OCI-LY7 (cell line): Measurements from ENCODE around the gene CD2BP2. TPM values are rescaled to one million over a fixed set of nuclear protein-coding genes. Genes with fewer than 3 reads are reported as not detected.
A peak's percentile ranks its signal among the peaks of the same experiment; 100 is the strongest.

Experiments
- BruUV-seq: library from RNA; stranded (reverse); fragments of 400-500 nt; replicated peaks from 2 replicates; lab custom pipeline; 2021; lab: Mats Ljungman, UMichigan
- CTCF ChIA-PET: fragments of 300-600 bp; sonication (Branson Sonifier 250); formaldehyde crosslinking; loops from one replicate; lab custom pipeline; 2022; ENCODE audit warnings: antibody characterized with exemption; ENCODE audit not compliant: unreplicated experiment; lab: Charles Lee
- POLR2A ChIA-PET: fragments of 300-600 bp; sonication (Branson Sonifier 250); formaldehyde crosslinking; loops from one replicate; lab custom pipeline; 2022; ENCODE audit warnings: antibody characterized with exemption; lab: Charles Lee
- DNase-seq: peaks from one replicate; pipeline ENCODE4 v3.0.0-alpha.2; 2015; ENCODE audit warnings: low spot score
- H2AFZ ChIP-seq: fragments of 200-600 bp; sonication (generic), shearing (Covaris generic); 2 replicates; pipeline ENCODE4 v1.6.1; 2014; ENCODE audit warnings: mild to moderate bottlenecking, antibody characterized with exemption, low read length, moderate library complexity
- H3K27ac ChIP-seq: fragments of 200-600 bp; sonication (generic); 2 replicates; pipeline ENCODE4 v1.5.1; 2014; ENCODE audit warnings: mixed run types, low read depth, mild to moderate bottlenecking, moderate library complexity, low read length, inconsistent platforms; ENCODE audit not compliant: poor library complexity, severe bottlenecking
- H3K36me3 ChIP-seq: fragments of 200-600 bp; sonication (generic); 2 replicates; pipeline ENCODE4 v1.6.1; 2014; ENCODE audit warnings: mild to moderate bottlenecking, antibody characterized with exemption, low read length, moderate library complexity, mixed read lengths; ENCODE audit not compliant: insufficient read depth
- H3K4me1 ChIP-seq: fragments of 200-600 bp; sonication (generic); 2 replicates; pipeline ENCODE4 v1.5.1; 2014; ENCODE audit warnings: mild to moderate bottlenecking, low read length; ENCODE audit not compliant: insufficient read depth, poor library complexity, severe bottlenecking
- H3K4me2 ChIP-seq: fragments of 200-600 bp; sonication (generic); 2 replicates; pipeline ENCODE4 v1.6.1; 2014; ENCODE audit warnings: mild to moderate bottlenecking, low read length
- H3K4me3 ChIP-seq: fragments of 200-600 bp; sonication (generic); 2 replicates; pipeline ENCODE4 v1.5.1; 2014; ENCODE audit warnings: mild to moderate bottlenecking, low read depth, low read length; ENCODE audit not compliant: poor library complexity, severe bottlenecking
- H3K79me2 ChIP-seq: fragments of 200-600 bp; sonication (generic); 2 replicates; pipeline ENCODE4 v1.6.1; 2016; ENCODE audit warnings: low read depth, mild to moderate bottlenecking, low read length, moderate library complexity, mixed read lengths; ENCODE audit not compliant: insufficient read depth
- H3K9me2 ChIP-seq: fragments of 200-600 bp; sonication (generic); 2 replicates; pipeline ENCODE4 v1.6.1; 2016; ENCODE audit warnings: mild to moderate bottlenecking, low read length, mixed read lengths; ENCODE audit not compliant: insufficient read depth
- H3K9me3 ChIP-seq: fragments of 200-600 bp; sonication (generic); 2 replicates; pipeline ENCODE4 v1.6.1; 2014; ENCODE audit warnings: mild to moderate bottlenecking, mixed run types, low read length, mixed read lengths
- H4K20me1 ChIP-seq: fragments of 200-600 bp; sonication (generic); 2 replicates; pipeline ENCODE4 v1.6.1; 2014; ENCODE audit warnings: mild to moderate bottlenecking, antibody characterized with exemption, low read length, moderate library complexity, mixed read lengths; ENCODE audit not compliant: insufficient read depth
- CTCF ChIP-seq: fragments of 200-600 bp; sonication (generic); conservative IDR thresholded peaks from 2 replicates; pipeline ENCODE4 v1.5.1; 2014; ENCODE audit warnings: mild to moderate bottlenecking, antibody characterized with exemption, low read length, moderate library complexity, mixed read lengths
- EZH2phosphoT487 ChIP-seq: fragments of 200-600 bp; sonication (generic); IDR thresholded peaks from 2 replicates; pipeline ENCODE4 v1.6.1; 2018; ENCODE audit warnings: low read depth, borderline replicate concordance, mild to moderate bottlenecking, mixed run types, antibody characterized with exemption, low read length, moderate library complexity, mixed read lengths
- intact Hi-C: fragments of 100-400 bp; cut with micrococcal nuclease; formaldehyde crosslinking; loops from one replicate; pipeline ENCODE4 v1.10.0; 2022; ENCODE audit not compliant: unreplicated experiment
- total RNA-seq, 2 experiments: library from RNA; depleted of rRNA in 1 of 2; stranded (reverse); fragments of >200 nt in 1 of 2; shearing (Covaris generic) in 1 of 2; gene quantifications; 2 replicates each; pipeline ENCODE4 v1.2.3, GENCODE V29; 2014 to 2022

The CD2BP2 gene
- total RNA-seq, 2 experiments from 2014 or later, result 69.2 to 111 TPM

- Histone ChIP-seq H2AFZ (no peak overlapping the region), H3K9me3 (no peaks in the 10 kb centered on the region), H4K20me1 (no peaks in the 10 kb centered on the region; the same call in 1 of the 2 replicates), H3K27ac (no peak overlapping the region), H3K36me3 (peaks cover 79% of the 10 kb centered on the region), H3K79me2 (peaks cover 35% of the 10 kb centered on the region), H3K4me2 (no peak overlapping the region), H3K9me2 (no peaks in the 10 kb centered on the region), H3K4me3 (no peak overlapping the region), H3K4me1 (peaks cover 30% of the 10 kb centered on the region)
- ChIA-PET CTCF (no interaction called here), POLR2A (no interaction called here)
- no TSS peak for BruUV-seq
- 0 out of 2 replicates have a peak, but pooled peaks have one; percentile 24 for TF ChIP-seq CTCF
- TF ChIP-seq EZH2phosphoT487, result no peak
- no peak for DNase-seq
- intact Hi-C loops, result loop anchor here (10.0 kb wide), 1 partner anchor 294 kb away; the partner anchor contains the start of gene ALDOA
Measured at GRCh38 chr16:30358577-30358936, 3.4 kb upstream of the CD2BP2 start.

- Histone ChIP-seq H3K9me3 (no peaks in the 10 kb centered on the region), H3K27ac (peak overlapping the region; percentile 76), H3K4me1 (peaks cover 36% of the 10 kb centered on the region), H3K36me3 (peaks cover 79% of the 10 kb centered on the region), H3K4me2 (no peak overlapping the region), H3K79me2 (peaks cover 35% of the 10 kb centered on the region), H3K4me3 (no peak overlapping the region), H4K20me1 (no peaks in the 10 kb centered on the region), H2AFZ (no peak overlapping the region), H3K9me2 (no peaks in the 10 kb centered on the region)
- intact Hi-C loops, result loop anchor here (10.0 kb wide), 1 partner anchor 293 kb away; the partner anchor contains the start of gene ALDOA
- ChIA-PET CTCF (no interaction called here), POLR2A (interaction anchor here (1.8 kb wide), 1 partner anchor 13 kb away, joined by 7 read pairs; the partner anchor contains the start of gene TBC1D10B)
- TF ChIP-seq EZH2phosphoT487 (no peak), CTCF (no peak)
- no peak for DNase-seq
- no TSS peak for BruUV-seq
Measured at GRCh38 chr16:30357715-30358576, 2.8 kb upstream of the CD2BP2 start.
